Measurements from ENCODE around the gene SKI.

The SKI gene

DNA sequence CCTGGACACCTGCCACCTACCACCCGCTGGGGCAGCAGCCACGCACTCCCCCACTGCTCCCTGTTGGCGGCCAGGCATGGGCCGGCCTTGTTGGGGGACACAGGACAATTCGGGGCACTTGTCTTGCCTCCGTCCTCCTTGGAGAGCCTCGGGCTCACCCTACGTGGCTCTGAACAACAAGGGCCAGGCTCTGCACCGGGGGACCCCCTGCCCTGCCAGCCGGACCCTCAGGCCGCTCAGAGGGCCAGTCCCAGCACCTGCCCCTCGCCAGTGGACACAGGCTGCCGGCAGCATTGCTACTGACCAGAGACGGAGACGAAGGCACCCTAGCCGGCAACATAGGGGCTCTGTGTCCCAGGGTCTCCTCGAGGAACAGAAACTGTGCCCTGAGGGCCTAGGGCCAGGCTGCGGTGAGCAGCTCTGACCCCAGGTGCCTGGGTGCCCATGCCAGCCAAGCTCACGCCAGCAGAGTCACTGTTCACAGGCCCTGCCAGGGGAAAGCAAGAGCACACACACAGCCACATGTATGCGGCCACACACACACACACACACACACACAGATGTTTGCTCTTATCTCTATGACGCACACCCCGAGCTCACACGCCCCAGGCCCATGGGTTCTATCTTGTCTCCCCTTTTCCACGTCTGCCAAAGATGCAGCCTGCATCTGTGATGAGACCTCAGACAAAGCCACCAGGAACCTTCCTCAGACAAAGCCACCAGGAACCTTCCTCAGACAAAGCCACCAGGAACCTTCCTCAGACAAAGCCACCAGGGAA, 117.4 kb downstream of the SKI start:
- no peak for DNase-seq

DNA sequence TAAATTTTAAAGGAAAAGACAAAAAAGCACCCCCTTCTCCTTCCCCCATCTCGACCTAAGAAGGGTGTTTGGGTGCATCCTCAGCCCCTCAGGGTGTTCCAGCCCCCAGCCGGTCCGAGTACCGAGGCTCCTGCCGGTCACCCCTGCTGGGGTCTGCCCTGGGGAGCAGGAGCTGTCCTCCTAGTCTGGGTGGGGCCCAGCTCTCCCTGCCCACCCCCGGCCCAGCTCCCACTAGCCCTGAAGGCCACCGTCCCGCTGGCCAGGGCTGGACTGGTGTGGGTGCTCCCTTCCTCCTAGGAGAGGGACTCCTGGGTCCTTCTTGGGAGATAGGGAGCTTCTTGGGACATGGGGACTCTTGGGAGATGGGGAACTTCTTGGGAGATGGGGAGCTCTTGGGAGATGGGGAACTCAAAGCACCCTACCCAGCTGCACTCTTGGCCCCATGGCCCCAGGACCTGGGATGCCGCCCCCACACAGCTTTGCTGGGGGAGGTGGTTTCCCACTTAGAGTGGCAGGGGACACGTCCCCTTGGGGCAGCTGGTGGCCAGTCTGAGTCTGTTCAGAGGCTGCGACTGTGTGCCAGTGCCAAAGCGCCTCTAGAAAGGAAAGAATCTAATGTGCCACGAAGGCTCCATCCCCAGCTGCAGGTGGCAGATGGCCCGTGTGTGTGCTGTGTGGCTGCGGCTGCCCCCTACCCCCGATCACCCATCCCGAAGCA, 118.7 kb downstream of the SKI start:
- no peak for DNase-seq

GRCh38 chr1:2347409-2347785, 119.3 kb downstream of the SKI start:
- no peak for DNase-seq

GRCh38 chr1:2347896-2348295, 119.8 kb downstream of the SKI start:
- DNase-seq: no peak

DNA sequence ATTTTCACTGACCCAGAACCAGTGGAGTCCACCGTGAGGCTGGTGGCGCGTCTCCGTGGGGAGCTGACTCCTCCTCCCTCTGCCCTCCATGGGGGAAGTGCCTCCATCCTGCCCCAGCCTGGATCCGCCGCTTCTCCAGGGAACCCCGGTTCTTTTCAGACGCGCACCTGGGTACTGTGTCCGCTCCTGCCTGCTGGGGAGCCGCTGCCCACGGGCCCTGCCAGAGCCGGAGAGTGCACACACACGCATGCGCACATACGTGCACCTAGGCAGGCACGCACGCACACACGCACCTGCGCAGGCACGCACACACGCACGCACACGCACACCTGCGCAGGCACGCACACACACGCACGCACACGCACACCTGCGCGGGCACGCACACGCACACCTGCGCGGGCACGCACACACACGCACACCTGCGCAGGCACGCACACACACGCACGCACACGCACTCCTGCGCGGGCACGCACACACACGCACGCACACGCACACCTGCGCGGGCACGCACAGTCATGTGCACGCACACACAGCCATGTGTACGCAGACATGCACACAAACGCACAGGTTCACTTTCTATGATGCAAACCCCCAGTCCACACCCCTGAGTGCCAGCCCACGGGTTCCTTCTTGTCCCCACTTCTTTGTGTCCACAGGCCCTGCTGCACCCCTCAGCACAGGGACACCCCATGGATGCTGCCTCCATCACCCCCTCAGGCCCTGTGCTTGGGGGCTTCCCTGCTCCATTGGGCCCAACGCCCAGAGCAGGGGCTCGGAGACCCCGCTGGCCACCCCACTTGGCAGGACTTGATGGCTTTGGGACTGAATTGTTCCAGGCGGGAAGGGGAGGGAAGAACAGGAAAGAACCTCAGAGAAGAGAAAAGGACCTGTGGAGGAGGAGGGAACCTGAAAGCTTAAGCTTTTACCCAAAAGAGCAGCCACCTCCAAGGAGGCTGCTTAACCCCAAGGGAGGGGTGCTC, 120.5 kb downstream of the SKI start:
- no peak for DNase-seq

- no peak for DNase-seq
These were observed 121.7 kb downstream of the SKI start for GRCh38 chr1:2349806-2350205.

- no peak for DNase-seq
These were observed 122.4 kb downstream of the SKI start for GRCh38 chr1:2350501-2350900.

DNA sequence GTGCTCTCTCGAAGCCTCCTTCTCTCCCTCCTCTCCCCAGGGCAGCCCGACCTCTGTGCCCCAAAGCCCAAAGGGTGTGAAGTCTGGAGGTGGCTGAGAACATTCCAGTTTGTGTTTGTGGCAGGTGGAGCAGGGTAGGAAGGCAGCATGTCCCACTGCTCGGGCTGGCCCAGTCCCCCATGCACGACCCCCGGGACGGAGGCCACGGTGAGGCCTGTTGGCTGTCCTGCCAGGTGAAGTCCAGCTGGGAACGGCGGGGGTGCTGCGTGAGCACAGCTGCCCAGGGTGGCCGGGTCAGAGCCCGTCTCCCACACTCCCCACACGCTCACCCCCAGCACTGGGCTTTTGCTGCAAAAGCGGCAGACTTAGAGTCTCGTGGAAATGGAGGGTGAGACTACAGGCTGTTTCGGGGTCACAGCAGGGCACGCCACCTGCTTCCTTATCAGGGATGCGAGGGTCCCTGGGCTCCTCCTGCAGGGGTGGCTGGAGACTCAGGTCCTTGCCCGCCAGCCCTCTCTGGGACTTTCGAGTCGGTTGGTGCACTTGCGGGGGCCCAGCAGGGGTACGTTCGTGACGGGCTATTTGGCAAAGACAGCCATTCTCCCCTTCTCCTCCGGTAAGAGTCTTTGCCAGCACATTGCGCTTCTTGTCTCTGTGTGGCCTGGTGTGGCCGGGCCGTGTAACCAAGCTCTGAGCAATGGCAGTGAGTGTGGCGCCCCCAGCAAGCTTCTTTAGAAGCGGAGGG, 123.0 kb downstream of the SKI start:
- DNase-seq: no peak

GRCh38 chr1:2351723-2352122, 123.6 kb downstream of the SKI start:
- DNase-seq: no peak

- DNase-seq: no peak
These were observed 124.3 kb downstream of the SKI start for GRCh38 chr1:2352341-2352896.

GRCh38 chr1:2352897-2353550, 124.9 kb downstream of the SKI start:
- no peak for DNase-seq

DNA sequence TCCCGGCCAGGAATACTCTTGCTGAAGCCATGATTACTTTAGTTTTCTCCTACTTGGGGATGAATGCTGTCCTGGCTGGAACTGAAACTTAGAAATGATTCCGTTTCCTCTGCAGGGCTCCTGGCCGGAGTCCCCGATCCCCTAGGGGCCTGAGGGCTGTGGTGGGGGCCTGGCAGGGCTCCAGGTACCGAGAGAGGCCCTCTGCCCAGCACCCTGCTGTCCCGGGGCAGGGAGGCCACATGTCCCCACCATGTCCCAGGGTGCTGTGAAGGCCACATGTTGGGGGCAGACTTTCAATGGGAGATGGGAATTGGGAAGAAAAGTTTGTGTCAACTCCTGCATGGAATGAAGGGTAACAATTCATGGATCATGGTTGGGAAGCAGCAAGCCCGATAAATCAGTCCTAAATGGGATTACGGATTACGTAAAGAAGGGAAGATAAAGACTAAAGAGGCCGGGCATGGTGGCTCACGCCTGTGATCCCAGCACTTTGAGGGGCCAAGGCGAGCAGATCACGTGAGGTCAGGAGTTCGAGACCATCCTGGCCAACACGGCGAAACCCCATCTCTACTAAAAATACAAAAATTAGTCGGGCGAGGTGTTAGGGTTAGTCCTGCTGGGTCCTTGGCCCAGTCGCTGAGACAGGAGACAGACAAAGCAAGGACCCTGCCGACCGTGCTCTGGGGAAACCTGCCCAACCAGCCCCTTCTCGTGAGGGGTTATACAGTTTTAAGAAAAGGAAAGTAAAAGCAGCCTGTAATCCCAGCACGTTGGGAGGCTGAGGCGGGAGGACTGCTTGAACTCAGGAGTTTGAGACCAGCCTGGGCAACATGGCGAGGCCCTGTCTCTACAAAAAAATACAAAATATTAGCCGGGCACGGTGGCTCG, 125.7 kb downstream of the SKI start:
- DNase-seq: no peak

- DNase-seq: no peak
These were observed 126.6 kb downstream of the SKI start for GRCh38 chr1:2354511-2355372.

- no peak for DNase-seq
These were observed 127.5 kb downstream of the SKI start for GRCh38 chr1:2355373-2356261.

DNA sequence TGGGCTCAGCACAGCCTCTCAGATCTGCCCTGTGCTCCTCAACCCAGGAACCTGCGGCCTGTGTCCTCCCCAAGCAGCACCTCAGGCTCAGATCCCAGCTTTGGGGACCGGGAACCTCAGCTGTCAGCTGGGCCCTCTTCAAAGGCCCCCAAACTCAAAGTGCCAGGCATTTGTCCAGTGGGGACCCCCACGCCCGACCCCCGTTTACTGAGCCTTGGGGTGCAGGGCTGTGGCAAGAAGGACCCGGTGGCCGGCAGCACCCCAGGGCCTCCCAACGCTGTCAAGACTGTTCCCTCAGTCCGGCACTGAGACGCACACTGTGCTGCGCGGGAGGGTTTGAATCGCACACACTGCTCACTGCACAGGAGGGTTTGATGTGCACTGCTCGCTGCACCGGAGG, 128.3 kb downstream of the SKI start:
- DNase-seq: no peak

DNA sequence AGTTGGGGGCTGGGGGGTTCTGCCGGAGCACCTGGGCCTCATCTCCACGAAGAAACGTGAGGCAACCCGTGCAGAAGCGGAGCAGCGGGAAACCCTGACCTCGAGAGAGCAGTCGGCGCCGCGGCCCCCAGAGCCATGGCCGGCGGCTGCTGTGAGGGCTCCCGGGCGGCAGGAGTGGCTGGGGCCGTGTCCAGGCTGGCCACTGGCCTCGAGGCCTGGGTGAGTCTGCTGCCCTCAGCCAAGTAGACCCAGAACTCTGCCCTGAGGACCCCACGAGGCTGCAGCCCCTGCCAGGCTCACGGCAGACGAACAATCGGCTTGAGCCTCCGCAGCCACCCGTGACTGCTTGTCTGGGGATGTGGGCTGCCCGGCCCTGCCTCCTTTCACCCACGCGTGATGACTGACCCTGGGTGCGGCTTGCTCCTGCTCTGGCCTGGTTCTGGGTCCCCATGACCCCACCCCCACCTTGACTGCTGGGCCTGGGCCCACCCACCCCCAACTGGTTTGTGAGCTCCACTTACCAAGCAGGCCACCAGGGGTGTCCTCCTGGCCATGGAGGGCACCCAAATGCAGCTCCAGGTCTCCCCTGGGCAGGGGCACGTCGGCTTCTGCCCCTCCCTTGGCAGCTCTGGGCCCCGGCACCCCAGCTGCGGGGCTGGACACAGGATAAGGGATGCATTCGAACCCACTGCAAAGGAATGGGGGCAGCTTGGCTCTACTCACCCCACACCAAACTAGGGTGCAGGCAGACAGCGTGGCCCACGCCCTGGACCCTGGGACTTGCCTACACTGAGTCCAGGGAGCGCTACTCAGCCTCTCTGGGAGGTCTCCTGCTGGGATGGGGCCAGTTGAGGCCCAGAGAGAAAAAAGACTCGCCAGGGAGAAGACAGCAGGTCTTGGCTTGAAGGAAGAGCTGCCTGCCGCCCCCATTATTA, 129.1 kb downstream of the SKI start:
- no peak for DNase-seq

- no peak for DNase-seq
These were observed 130.0 kb downstream of the SKI start for GRCh38 chr1:2358072-2358471.

Measured in DMS 273 treated with DMSO at 0.1 percent for 48 hours (cell line).